ENCODE results near the gene CYP2A7. TPM values are rescaled to one million over a fixed set of nuclear protein-coding genes. Genes with fewer than 3 reads are reported as not detected.
"Not testable (repeated sequence)": the region's sequence is repeated elsewhere in the genome, so short reads cannot be mapped to it uniquely, and the experiment has no call there.

The CYP2A7 gene
- polyA plus RNA-seq, 1 donor (not counting 4 experiments of a cell fraction or from before 2014, with no cell fraction given), result not detected

- dilution Hi-C loops (cut with MboI; ENCODE audit: extremely low pct_ligation_motif_present, low sequenced_read_pairs), result no loop called here
- TF ChIP-seq EZH2 (IDR thresholded peaks at IDR 0.05; ENCODE audit: low read length) (no peak), CTCF (optimal IDR thresholded peaks at IDR 0.05 in 1 of 3, IDR thresholded peaks at IDR 0.05 in 1 of 3, conservative IDR thresholded peaks at IDR 0.05 in 1 of 3; ENCODE audit: extremely low read depth in 1 of 3, insufficient read depth in 2 of 3, low read length in 3 of 3) (no peak)
- H4K20me1 ChIP-seq (ENCODE audit: control insufficient read depth, extremely low read depth, insufficient read depth, low read length), result no peaks in the 10 kb centered on the region
Measured at GRCh38 chr19:40888191-40888590, 6.2 kb upstream of the CYP2A7 start.

GRCh38 chr19:40884187-40884931 is 2.3 kb upstream of the CYP2A7 start:
- H3K9me3 ChIP-seq (ENCODE audit: control insufficient read depth, low read depth, low read length); H3K9ac ChIP-seq (ENCODE audit: control insufficient read depth, extremely low read depth, insufficient read depth, low read length); H3K79me2 ChIP-seq (ENCODE audit: control insufficient read depth, insufficient read depth, low read length); FAIRE-seq; H3K4me1 ChIP-seq (ENCODE audit: control insufficient read depth, extremely low read depth, insufficient read depth, low read length); H3K4me2 ChIP-seq (ENCODE audit: control insufficient read depth, extremely low read depth, insufficient read depth, low read depth, low read length); DNase-seq (ENCODE audit: low read depth, low spot score); H2AFZ ChIP-seq (ENCODE audit: control insufficient read depth, low read length); H4K20me1 ChIP-seq (ENCODE audit: control insufficient read depth, extremely low read depth, insufficient read depth, low read length); dilution Hi-C loops (cut with MboI; ENCODE audit: extremely low pct_ligation_motif_present, low sequenced_read_pairs); H3K36me3 ChIP-seq (ENCODE audit: control insufficient read depth in 2 of 2, extremely low read depth in 1 of 2, insufficient read depth in 2 of 2, low read length in 2 of 2); H3K4me3 ChIP-seq (ENCODE audit: control insufficient read depth in 2 of 3, extremely low read depth in 1 of 3, insufficient read depth in 2 of 3, low read depth in 1 of 3, low read length in 3 of 3); H3K27me3 ChIP-seq (ENCODE audit: control insufficient read depth, extremely low read depth, insufficient read depth, low read length); H3K27ac ChIP-seq (ENCODE audit: control insufficient read depth, insufficient read depth, low read length); H3K9me1 ChIP-seq (ENCODE audit: control insufficient read depth, extremely low read depth, insufficient read depth, low read length): not testable (repeated sequence)

More at GRCh38 chr19:40888191-40888590, 6.2 kb upstream of the CYP2A7 start:
- no peak overlapping the region for H2AFZ ChIP-seq (ENCODE audit: control insufficient read depth, low read length)
- H3K4me3 ChIP-seq (ENCODE audit: control insufficient read depth in 2 of 3, extremely low read depth in 1 of 3, insufficient read depth in 2 of 3, low read depth in 1 of 3, low read length in 3 of 3), result no peak overlapping the region
- no peaks in the 10 kb centered on the region for H3K9me3 ChIP-seq (ENCODE audit: control insufficient read depth, low read depth, low read length)
- no peaks in the 10 kb centered on the region for H3K27me3 ChIP-seq (ENCODE audit: control insufficient read depth, extremely low read depth, insufficient read depth, low read length)
- H3K4me1 ChIP-seq (ENCODE audit: control insufficient read depth, extremely low read depth, insufficient read depth, low read length), result no peaks in the 10 kb centered on the region
- no peaks in the 10 kb centered on the region for H3K36me3 ChIP-seq (ENCODE audit: control insufficient read depth in 2 of 2, extremely low read depth in 1 of 2, insufficient read depth in 2 of 2, low read length in 2 of 2)
- DNase-seq (ENCODE audit: low read depth, low spot score) (no peak), FAIRE-seq (no peak)
- no peak overlapping the region for H3K9ac ChIP-seq (ENCODE audit: control insufficient read depth, extremely low read depth, insufficient read depth, low read length)
- no peak overlapping the region for H3K27ac ChIP-seq (ENCODE audit: control insufficient read depth, insufficient read depth, low read length)
- no peaks in the 10 kb centered on the region for H3K79me2 ChIP-seq (ENCODE audit: control insufficient read depth, insufficient read depth, low read length)
- H3K9me1 ChIP-seq (ENCODE audit: control insufficient read depth, extremely low read depth, insufficient read depth, low read length), result no peaks in the 10 kb centered on the region
- no peak overlapping the region for H3K4me2 ChIP-seq (ENCODE audit: control insufficient read depth, extremely low read depth, insufficient read depth, low read depth, low read length)

- H3K4me3 ChIP-seq (ENCODE audit: control insufficient read depth in 2 of 3, extremely low read depth in 1 of 3, insufficient read depth in 2 of 3, low read depth in 1 of 3, low read length in 3 of 3); H3K27me3 ChIP-seq (ENCODE audit: control insufficient read depth, extremely low read depth, insufficient read depth, low read length); H3K4me2 ChIP-seq (ENCODE audit: control insufficient read depth, extremely low read depth, insufficient read depth, low read depth, low read length); DNase-seq (ENCODE audit: low read depth, low spot score); H3K4me1 ChIP-seq (ENCODE audit: control insufficient read depth, extremely low read depth, insufficient read depth, low read length); H3K9me3 ChIP-seq (ENCODE audit: control insufficient read depth, low read depth, low read length); H3K9ac ChIP-seq (ENCODE audit: control insufficient read depth, extremely low read depth, insufficient read depth, low read length); H4K20me1 ChIP-seq (ENCODE audit: control insufficient read depth, extremely low read depth, insufficient read depth, low read length); H3K79me2 ChIP-seq (ENCODE audit: control insufficient read depth, insufficient read depth, low read length); dilution Hi-C loops (cut with MboI; ENCODE audit: extremely low pct_ligation_motif_present, low sequenced_read_pairs); H2AFZ ChIP-seq (ENCODE audit: control insufficient read depth, low read length); H3K27ac ChIP-seq (ENCODE audit: control insufficient read depth, insufficient read depth, low read length); H3K36me3 ChIP-seq (ENCODE audit: control insufficient read depth in 2 of 2, extremely low read depth in 1 of 2, insufficient read depth in 2 of 2, low read length in 2 of 2); FAIRE-seq; H3K9me1 ChIP-seq (ENCODE audit: control insufficient read depth, extremely low read depth, insufficient read depth, low read length): not testable (repeated sequence)
Measured at GRCh38 chr19:40879349-40879748, 2.7 kb downstream of the CYP2A7 start.

- FAIRE-seq; DNase-seq (ENCODE audit: low read depth, low spot score); H3K4me3 ChIP-seq (ENCODE audit: control insufficient read depth in 2 of 3, extremely low read depth in 1 of 3, insufficient read depth in 2 of 3, low read depth in 1 of 3, low read length in 3 of 3): not testable (repeated sequence)
Measured at GRCh38 chr19:40875526-40875951, 6.5 kb downstream of the CYP2A7 start.

More at GRCh38 chr19:40875526-40875951, 6.5 kb downstream of the CYP2A7 start:
- H3K36me3 ChIP-seq (ENCODE audit: control insufficient read depth in 2 of 2, extremely low read depth in 1 of 2, insufficient read depth in 2 of 2, low read length in 2 of 2); H2AFZ ChIP-seq (ENCODE audit: control insufficient read depth, low read length); H3K9ac ChIP-seq (ENCODE audit: control insufficient read depth, extremely low read depth, insufficient read depth, low read length); dilution Hi-C loops (cut with MboI; ENCODE audit: extremely low pct_ligation_motif_present, low sequenced_read_pairs); H3K4me1 ChIP-seq (ENCODE audit: control insufficient read depth, extremely low read depth, insufficient read depth, low read length); H3K27me3 ChIP-seq (ENCODE audit: control insufficient read depth, extremely low read depth, insufficient read depth, low read length); H4K20me1 ChIP-seq (ENCODE audit: control insufficient read depth, extremely low read depth, insufficient read depth, low read length); H3K9me3 ChIP-seq (ENCODE audit: control insufficient read depth, low read depth, low read length); H3K4me2 ChIP-seq (ENCODE audit: control insufficient read depth, extremely low read depth, insufficient read depth, low read depth, low read length); H3K9me1 ChIP-seq (ENCODE audit: control insufficient read depth, extremely low read depth, insufficient read depth, low read length); H3K27ac ChIP-seq (ENCODE audit: control insufficient read depth, insufficient read depth, low read length); H3K79me2 ChIP-seq (ENCODE audit: control insufficient read depth, insufficient read depth, low read length): not testable (repeated sequence)

All from keratinocyte (primary cell).